CD4-positive, alpha-beta T cell (primary cell): ENCODE measurements around the gene AUTS2. TPM values are rescaled to one million over a fixed set of nuclear protein-coding genes. Genes with fewer than 3 reads are reported as not detected.

Experiments used
- ATAC-seq: fragments of 200-7000 bp; cut with Tn5 transposase; one replicate; pipeline ENCODE4 v1.10.0; 2022; ENCODE audit warnings: mild to moderate bottlenecking; ENCODE audit not compliant: poor library complexity
- CTCF ChIA-PET: fragments of 350-600 bp; sonication (Branson Sonifier 250); formaldehyde crosslinking; loops from one replicate; lab custom pipeline; 2021; ENCODE audit warnings: antibody characterized with exemption, inconsistent platforms; lab: Charles Lee
- POLR2A ChIA-PET: fragments of 350-600 bp; sonication (Branson Sonifier 250); formaldehyde crosslinking; loops from one replicate; lab custom pipeline; 2021; ENCODE audit warnings: antibody characterized with exemption, inconsistent platforms; lab: Charles Lee
- DNase-seq, 14 experiments: peaks; one replicate each; pipeline ENCODE4 v3.0.0-alpha.2; 2013 to 2020; ENCODE audit warnings: mixed read lengths in 2 of 14
- H3K27ac ChIP-seq, 2 donors: one replicate each; pipeline versions ENCODE4 v1.5.1 to v1.7.0; 2013; ENCODE audit warnings: low read length in 2 of 2, low read depth in 1 of 2, mild to moderate bottlenecking in 1 of 2
- H3K27me3 ChIP-seq, 2 experiments: 1 replicate in 1 of 2; 2 replicates in 1 of 2; pipeline versions ENCODE4 v1.6.1 to v1.7.0; 2013; ENCODE audit warnings: low read length in 2 of 2, control low read depth in 1 of 2, mild to moderate bottlenecking in 1 of 2, moderate library complexity in 1 of 2; ENCODE audit not compliant: insufficient read depth in 2 of 2, control insufficient read depth in 1 of 2
- H3K36me3 ChIP-seq: one replicate; pipeline ENCODE4 v1.6.1; 2013; ENCODE audit warnings: low read length, control low read depth; ENCODE audit not compliant: insufficient read depth
- H3K4me1 ChIP-seq: one replicate; pipeline ENCODE4 v1.6.1; 2013; ENCODE audit warnings: low read length, control low read depth; ENCODE audit not compliant: insufficient read depth
- H3K4me3 ChIP-seq: one replicate; pipeline ENCODE4 v1.5.1; 2013; ENCODE audit warnings: mild to moderate bottlenecking, low read length, moderate library complexity
- H3K9me3 ChIP-seq, 2 experiments: 1 replicate in 1 of 2; 2 replicates in 1 of 2; pipeline versions ENCODE4 v1.6.1 to v1.7.0; 2013; ENCODE audit warnings: low read length in 2 of 2, mild to moderate bottlenecking in 2 of 2, control low read depth in 1 of 2, moderate library complexity in 1 of 2; ENCODE audit not compliant: control insufficient read depth in 1 of 2, insufficient read depth in 1 of 2
- H3K27ac Mint-ChIP-seq: one replicate; pipeline ENCODE4 v1.8.0; 2020; ENCODE audit warnings: mixed read lengths
- H3K27me3 Mint-ChIP-seq: one replicate; pipeline ENCODE4 v1.8.0; 2021; ENCODE audit warnings: mixed read lengths
- H3K36me3 Mint-ChIP-seq: one replicate; pipeline ENCODE4 v1.8.0; 2021; ENCODE audit warnings: low read depth, mixed read lengths
- H3K4me1 Mint-ChIP-seq: one replicate; pipeline ENCODE4 v1.8.0; 2021; ENCODE audit warnings: low read depth, mixed read lengths
- H3K4me3 Mint-ChIP-seq: one replicate; pipeline ENCODE4 v1.8.0; 2020; ENCODE audit warnings: mild to moderate bottlenecking, mixed read lengths
- H3K9me3 Mint-ChIP-seq: one replicate; pipeline ENCODE4 v1.8.0; 2020; ENCODE audit warnings: mixed read lengths
- CTCF ChIP-seq: fragments of 200-600 bp; IDR thresholded peaks from one replicate; pipeline ENCODE4 v1.8.0; 2022; ENCODE audit warnings: antibody characterized with exemption, mild to moderate bottlenecking
- intact Hi-C, 2 experiments: fragments of 100-400 bp; cut with DNase I in 1 of 2; cut with micrococcal nuclease in 1 of 2; formaldehyde crosslinking; loops; one replicate each; pipeline versions ENCODE4 v1.15.1 to v1.9.0; 2023 to 2025; cut with DNase I, micrococcal nuclease
- total RNA-seq, 174 experiments: library from RNA in 2 of 174; stranded (reverse) in 2 of 174; gene quantifications; one replicate each; pipeline ENCODE4 v1.2.3 and lab custom pipeline; 2021 to 2026

Gene AUTS2
- total RNA-seq, 2 experiments from 2014 or later = 43.6 to 47.6 TPM

GRCh38 chr7:69812756-69813155 is 214.5 kb downstream of the AUTS2 start:
- no peaks in the 10 kb centered on the region for H3K9me3 ChIP-seq
- ATAC-seq (no peak), DNase-seq (no peak)
- intact Hi-C loops = no loop called here
- POLR2A ChIA-PET = no interaction called here
- H3K27ac ChIP-seq = no peak overlapping the region
- Mint-ChIP-seq H3K4me3 (no peak overlapping the region), H3K27ac (no peak overlapping the region), H3K27me3 (no peaks in the 10 kb centered on the region), H3K4me1 (no peaks in the 10 kb centered on the region), H3K9me3 (no peaks in the 10 kb centered on the region), H3K36me3 (no peaks in the 10 kb centered on the region)
- H3K4me1 ChIP-seq = no peaks in the 10 kb centered on the region
- H3K4me3 ChIP-seq = no peak overlapping the region
- no peak for TF ChIP-seq CTCF
- CTCF ChIA-PET = no interaction called here
- no peaks in the 10 kb centered on the region for H3K36me3 ChIP-seq
- no peaks in the 10 kb centered on the region for H3K27me3 ChIP-seq

- Mint-ChIP-seq H3K9me3 (no peaks in the 10 kb centered on the region), H3K36me3 (no peaks in the 10 kb centered on the region)
- POLR2A ChIA-PET = no interaction called here
These were observed 215.5 kb downstream of the AUTS2 start for GRCh38 chr7:69813637-69814240.

GRCh38 chr7:69814421-69814962 is 216.2 kb downstream of the AUTS2 start:
- Mint-ChIP-seq H3K27ac (no peak overlapping the region), H3K9me3 (no peaks in the 10 kb centered on the region), H3K4me3 (no peak overlapping the region), H3K27me3 (no peaks in the 10 kb centered on the region), H3K4me1 (no peaks in the 10 kb centered on the region), H3K36me3 (no peaks in the 10 kb centered on the region)
- TF ChIP-seq CTCF = no peak
- intact Hi-C loops = no loop called here
- no peak for ATAC-seq
- H3K9me3 ChIP-seq = no peaks in the 10 kb centered on the region
- ChIA-PET POLR2A (no interaction called here), CTCF (no interaction called here)
- H3K4me3 ChIP-seq = no peak overlapping the region
- H3K27me3 ChIP-seq = no peaks in the 10 kb centered on the region
- no peak overlapping the region for H3K27ac ChIP-seq
- no peaks in the 10 kb centered on the region for H3K4me1 ChIP-seq
- no peaks in the 10 kb centered on the region for H3K36me3 ChIP-seq
- DNase-seq = no peak

More at GRCh38 chr7:69813637-69814240, 215.5 kb downstream of the AUTS2 start:
- no peak overlapping the region for H3K4me3 ChIP-seq
- ATAC-seq (no peak), DNase-seq (no peak)
- H3K27ac Mint-ChIP-seq = no peak overlapping the region
- H3K9me3 ChIP-seq = no peaks in the 10 kb centered on the region
- no peaks in the 10 kb centered on the region for H3K4me1 ChIP-seq
- H3K4me3 Mint-ChIP-seq = no peak overlapping the region
- CTCF ChIA-PET = no interaction called here
- no peaks in the 10 kb centered on the region for H3K36me3 ChIP-seq
- no peaks in the 10 kb centered on the region for H3K27me3 ChIP-seq
- intact Hi-C loops = no loop called here
- no peaks in the 10 kb centered on the region for H3K27me3 Mint-ChIP-seq
- H3K27ac ChIP-seq = no peak overlapping the region
- TF ChIP-seq CTCF = no peak
- no peaks in the 10 kb centered on the region for H3K4me1 Mint-ChIP-seq
